ENCODE data around the gene IWS1. TPM values are rescaled to one million over a fixed set of nuclear protein-coding genes. Genes with fewer than 3 reads are reported as not detected.

The IWS1 gene
- total and polyA plus RNA-seq, 2 experiments from 2014 or later = 45.9 to 47.8 TPM

DNA sequence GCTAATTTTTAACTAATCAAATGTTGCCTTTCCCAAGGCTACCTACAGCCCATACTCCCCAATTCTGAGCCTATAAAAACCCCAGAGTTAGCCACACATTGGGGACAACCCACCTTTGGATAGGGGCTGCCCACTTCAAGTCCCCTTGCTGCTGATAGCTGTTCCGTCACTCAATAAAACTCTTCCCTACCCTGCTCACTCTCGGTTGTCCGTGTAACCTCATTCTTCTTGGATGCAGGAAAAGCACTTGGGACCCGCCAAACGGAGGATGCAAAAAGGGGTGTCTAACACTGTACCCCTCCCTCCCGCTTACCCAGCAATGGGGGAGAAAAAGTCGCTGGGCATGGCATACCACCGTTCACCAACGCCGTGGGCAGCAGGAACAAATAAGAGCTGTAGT is 12.2 kb downstream of the IWS1 start:
- Histone ChIP-seq H4K20me1 (ENCODE audit: insufficient read depth, poor library complexity, severe bottlenecking) (peaks cover 56% of the 10 kb centered on the region), H3K27ac (no peak overlapping the region), H3K9me2 (replicated peaks; ENCODE audit: insufficient read depth) (no peaks in the 10 kb centered on the region), H3K4me1 (ENCODE audit: insufficient read depth) (no peaks in the 10 kb centered on the region), H3K36me3 (replicated peaks; ENCODE audit: insufficient read depth, low read depth) (no peaks in the 10 kb centered on the region), H3K4me3 (no peak overlapping the region), H3K79me2 (peaks cover 97% of the 10 kb centered on the region), H3K27me3 (no peaks in the 10 kb centered on the region), H3K9me3 (ENCODE audit: low read depth) (no peaks in the 10 kb centered on the region), H2AFZ (no peak overlapping the region), H3K4me2 (no peak overlapping the region)
- DNase-seq (ENCODE audit: low spot score) = no peak
- WGBS (ENCODE audit: low lambda C conversion rate, missing lambda C conversion rate) = 81% methylated on average over 10 of the region's 10 CpGs
- no peak for TF ChIP-seq EZH2 (IDR thresholded peaks at IDR 0.05; ENCODE audit: borderline replicate concordance)
- no peak for TF ChIP-seq EZH2phosphoT487 (IDR thresholded peaks at IDR 0.05; ENCODE audit: low read depth, severe bottlenecking, unreplicated experiment)
- TF ChIP-seq CTCF (IDR thresholded peaks at IDR 0.05; ENCODE audit: poor library complexity) = no peak

GRCh38 chr2:127512362-127512761 is 13.9 kb downstream of the IWS1 start:
- no peak overlapping the region for H2AFZ ChIP-seq
- no peaks in the 10 kb centered on the region for H3K9me2 ChIP-seq (replicated peaks; ENCODE audit: insufficient read depth)
- TF ChIP-seq EZH2phosphoT487 (IDR thresholded peaks at IDR 0.05; ENCODE audit: low read depth, severe bottlenecking, unreplicated experiment) (no peak), EZH2 (IDR thresholded peaks at IDR 0.05; ENCODE audit: borderline replicate concordance) (no peak), CTCF (IDR thresholded peaks at IDR 0.05; ENCODE audit: poor library complexity) (no peak)
- H3K79me2 ChIP-seq = peaks cover 95% of the 10 kb centered on the region
- H3K36me3 ChIP-seq (replicated peaks; ENCODE audit: insufficient read depth, low read depth) = no peaks in the 10 kb centered on the region
- WGBS (ENCODE audit: low lambda C conversion rate, missing lambda C conversion rate) = 96% methylated on average over 4 of the region's 4 CpGs
- H3K4me1 ChIP-seq (ENCODE audit: insufficient read depth) = peaks cover 9% of the 10 kb centered on the region
- no peak overlapping the region for H3K27ac ChIP-seq
- peaks cover 70% of the 10 kb centered on the region for H4K20me1 ChIP-seq (ENCODE audit: insufficient read depth, poor library complexity, severe bottlenecking)
- H3K4me2 ChIP-seq = no peak overlapping the region
- DNase-seq (ENCODE audit: low spot score) = no peak
- no peaks in the 10 kb centered on the region for H3K27me3 ChIP-seq
- no peaks in the 10 kb centered on the region for H3K9me3 ChIP-seq (ENCODE audit: low read depth)
- no peak overlapping the region for H3K4me3 ChIP-seq

DNA sequence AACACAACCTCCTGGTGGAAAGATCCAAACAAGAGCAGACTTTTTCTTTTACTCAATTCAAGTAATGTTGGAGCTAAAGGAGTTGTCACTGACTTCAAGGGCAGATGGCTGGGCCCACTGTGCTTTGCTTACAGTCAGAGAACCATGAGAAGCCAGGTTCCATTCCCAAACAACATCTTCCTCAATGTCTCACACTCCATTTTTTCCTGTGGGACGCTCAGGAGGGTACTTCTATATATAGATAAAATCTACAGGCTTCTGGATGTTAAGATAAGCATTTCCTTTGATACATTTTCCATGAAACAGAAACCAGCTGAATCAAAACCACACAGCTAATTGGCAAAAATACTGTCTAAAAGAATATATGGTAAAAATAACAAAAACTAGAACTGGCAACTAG is 14.4 kb downstream of the IWS1 start:
- TF ChIP-seq EZH2phosphoT487 (IDR thresholded peaks at IDR 0.05; ENCODE audit: low read depth, severe bottlenecking, unreplicated experiment) = no peak
- TF ChIP-seq CTCF (IDR thresholded peaks at IDR 0.05; ENCODE audit: poor library complexity) = no peak
- H3K4me2 ChIP-seq = no peak overlapping the region
- peaks cover 9% of the 10 kb centered on the region for H3K4me1 ChIP-seq (ENCODE audit: insufficient read depth)
- WGBS (ENCODE audit: low lambda C conversion rate, missing lambda C conversion rate) = 73% methylated on average over 1 of the region's 1 CpG
- no peaks in the 10 kb centered on the region for H3K27me3 ChIP-seq
- H2AFZ ChIP-seq = no peak overlapping the region
- no peak overlapping the region for H3K27ac ChIP-seq
- peaks cover 95% of the 10 kb centered on the region for H3K79me2 ChIP-seq
- no peak overlapping the region for H3K4me3 ChIP-seq
- no peaks in the 10 kb centered on the region for H3K9me3 ChIP-seq (ENCODE audit: low read depth)
- peaks cover 75% of the 10 kb centered on the region for H4K20me1 ChIP-seq (ENCODE audit: insufficient read depth, poor library complexity, severe bottlenecking)
- DNase-seq (ENCODE audit: low spot score) = no peak
- H3K36me3 ChIP-seq (replicated peaks; ENCODE audit: insufficient read depth, low read depth) = no peaks in the 10 kb centered on the region
- no peaks in the 10 kb centered on the region for H3K9me2 ChIP-seq (replicated peaks; ENCODE audit: insufficient read depth)
